ENCODE data around the gene SAP25.

Gene SAP25

DNA sequence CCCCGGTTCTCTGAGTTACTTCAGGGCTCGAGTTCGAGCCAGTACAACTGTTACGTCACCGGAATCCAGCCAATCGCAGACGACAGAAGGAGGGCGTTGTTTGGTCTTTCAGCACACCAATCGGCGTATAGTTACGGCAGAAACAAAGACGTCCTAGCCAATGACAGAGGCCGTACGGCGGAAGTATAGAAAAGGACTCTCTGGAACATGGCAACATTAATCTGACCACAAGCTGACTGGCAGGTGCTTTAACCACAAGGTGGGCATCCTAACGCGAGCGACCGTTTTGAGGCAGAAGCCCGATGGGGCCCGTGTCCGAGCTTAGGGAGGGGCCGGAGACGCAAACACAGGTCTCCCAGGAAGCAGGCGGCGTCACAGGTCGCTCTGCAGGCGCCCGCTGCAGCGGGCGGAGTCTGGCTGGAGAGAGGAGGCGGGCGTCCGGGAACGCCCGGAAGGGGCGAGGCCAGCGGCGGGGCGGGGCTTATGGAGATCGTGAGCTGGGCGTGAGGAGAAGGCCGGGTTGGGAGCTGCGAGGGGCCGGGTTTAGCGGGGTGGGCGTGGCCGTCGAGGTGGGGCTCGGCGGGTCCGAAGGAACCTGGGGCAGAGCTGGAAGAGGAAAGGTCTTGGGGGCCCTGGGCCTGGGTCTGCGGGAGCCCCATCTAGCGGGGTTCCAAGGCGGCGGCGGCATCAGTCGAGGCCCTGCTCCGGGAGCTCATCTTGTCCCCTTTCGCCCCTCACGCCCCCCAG, 38.5 kb upstream of the SAP25 start, which contains the start of gene MOSPD3:
Gene MOSPD3 (plus strand): TSS at position 558 of the 747 bp plus-strand sequence. CDS start 252 bp downstream, outside the sequence.
- TF ChIP-seq SUZ12 (IDR thresholded peaks at IDR 0.05; ENCODE audit: extremely low read depth, insufficient read depth, insufficient read length): no peak
- TF ChIP-seq YY1 (IDR thresholded peaks at IDR 0.05; ENCODE audit: insufficient read depth, insufficient read length): no peak
- TF ChIP-seq ZNF274 (IDR thresholded peaks at IDR 0.05; ENCODE audit: low read depth, low read length): no peak
- H3K9me3 ChIP-seq (ENCODE audit: insufficient read depth, low read length): no peaks in the 10 kb centered on the region
- H3K9ac ChIP-seq (ENCODE audit: insufficient read length, low read depth): peak within 1 kb of the TSS; percentile 71
- DNase-seq (ENCODE audit: low read depth, low spot score): peak; percentile 99
- H3K27me3 ChIP-seq (ENCODE audit: insufficient read depth, insufficient read length): no peaks in the 10 kb centered on the region
- H3K36me3 ChIP-seq (ENCODE audit: insufficient read depth, insufficient read length, low read length): peaks cover 9% of the 10 kb centered on the region
- H3K4me1 ChIP-seq (ENCODE audit: insufficient read depth, insufficient read length): no peaks in the 10 kb centered on the region
- H3K4me3 ChIP-seq (ENCODE audit: insufficient read length, low read depth): peak within 1 kb of the TSS; percentile 71

DNA sequence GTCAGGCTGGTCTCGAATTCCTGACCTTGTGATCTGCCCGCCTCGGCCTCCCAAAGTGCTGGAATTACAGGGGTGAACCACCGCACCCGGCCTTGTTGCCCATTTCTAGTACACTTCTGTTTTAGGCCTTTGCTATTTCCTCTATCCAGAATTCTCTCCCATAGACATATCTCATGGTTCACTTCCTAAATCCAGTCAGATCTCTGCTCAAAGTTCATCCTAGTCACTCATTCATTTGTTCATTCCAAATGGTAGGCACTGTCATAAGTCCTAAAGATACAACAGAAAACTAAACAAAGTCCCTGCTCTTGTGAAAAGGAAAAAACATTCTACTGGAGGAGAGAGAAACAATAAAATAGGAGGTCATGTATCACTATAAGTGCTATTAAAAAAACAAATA, 36.3 kb upstream of the SAP25 start:
- DNase-seq (ENCODE audit: low read depth, low spot score): no peak
- Histone ChIP-seq H3K4me3 (ENCODE audit: insufficient read length, low read depth) (no peak overlapping the region), H3K9me3 (ENCODE audit: insufficient read depth, low read length) (no peaks in the 10 kb centered on the region), H3K36me3 (ENCODE audit: insufficient read depth, insufficient read length, low read length) (peaks cover 17% of the 10 kb centered on the region), H3K9ac (ENCODE audit: insufficient read length, low read depth) (no peak overlapping the region), H3K27me3 (ENCODE audit: insufficient read depth, insufficient read length) (peaks cover 6% of the 10 kb centered on the region), H3K4me1 (ENCODE audit: insufficient read depth, insufficient read length) (peaks cover 2% of the 10 kb centered on the region)
- TF ChIP-seq YY1 (IDR thresholded peaks at IDR 0.05; ENCODE audit: insufficient read depth, insufficient read length): no peak
- no peak for TF ChIP-seq ZNF274 (IDR thresholded peaks at IDR 0.05; ENCODE audit: low read depth, low read length)
- no peak for TF ChIP-seq SUZ12 (IDR thresholded peaks at IDR 0.05; ENCODE audit: extremely low read depth, insufficient read depth, insufficient read length)

DNA sequence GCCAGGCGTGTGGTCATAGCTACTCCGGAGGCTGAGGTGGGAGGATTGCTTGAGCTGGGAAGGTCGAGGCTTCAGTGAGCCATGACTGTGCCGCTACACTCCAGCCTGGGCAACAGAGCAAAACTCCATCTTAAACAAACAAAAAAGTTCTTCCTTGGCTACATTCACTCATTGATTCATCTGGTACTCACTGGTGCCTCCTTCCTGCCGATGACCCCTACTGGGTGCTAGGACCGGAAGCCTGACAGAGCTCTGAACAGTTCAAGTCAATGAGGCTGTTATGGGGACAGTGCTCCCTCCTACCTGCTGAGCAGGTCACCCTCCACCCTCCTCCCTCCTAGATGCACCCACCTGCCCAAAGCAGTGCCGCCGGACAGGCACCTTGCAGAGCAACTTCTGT, 33.4 kb upstream of the SAP25 start:
- no peak for TF ChIP-seq SUZ12 (IDR thresholded peaks at IDR 0.05; ENCODE audit: extremely low read depth, insufficient read depth, insufficient read length)
- TF ChIP-seq ZNF274 (IDR thresholded peaks at IDR 0.05; ENCODE audit: low read depth, low read length): no peak
- no peak for TF ChIP-seq YY1 (IDR thresholded peaks at IDR 0.05; ENCODE audit: insufficient read depth, insufficient read length)
- no peak for DNase-seq (ENCODE audit: low read depth, low spot score)

DNA sequence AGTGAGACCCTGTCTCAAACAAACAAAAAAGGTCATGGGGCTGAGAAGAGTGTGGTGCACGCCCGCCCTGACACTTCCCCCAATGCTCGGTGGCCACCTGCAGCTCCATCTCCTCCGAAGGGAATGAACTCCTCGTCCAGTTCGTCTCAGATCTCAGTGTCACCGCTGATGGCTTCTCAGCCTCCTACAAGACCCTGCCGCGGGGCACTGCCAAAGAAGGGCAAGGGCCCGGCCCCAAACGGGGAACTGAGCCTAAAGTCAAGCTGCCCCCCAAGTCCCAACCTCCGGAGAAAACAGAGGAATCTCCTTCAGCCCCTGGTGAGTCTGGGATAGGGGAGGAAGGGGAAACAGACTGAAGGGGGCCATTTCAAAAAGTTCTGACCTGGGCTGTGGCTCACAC, 32.6 kb upstream of the SAP25 start:
- H3K36me3 ChIP-seq (ENCODE audit: insufficient read depth, insufficient read length, low read length): peaks cover 17% of the 10 kb centered on the region
- H3K9ac ChIP-seq (ENCODE audit: insufficient read length, low read depth): no peak overlapping the region
- H3K9me3 ChIP-seq (ENCODE audit: insufficient read depth, low read length): no peaks in the 10 kb centered on the region
- peaks cover 6% of the 10 kb centered on the region for H3K27me3 ChIP-seq (ENCODE audit: insufficient read depth, insufficient read length)
- H3K4me3 ChIP-seq (ENCODE audit: insufficient read length, low read depth): no peak overlapping the region
- TF ChIP-seq ZNF274 (IDR thresholded peaks at IDR 0.05; ENCODE audit: low read depth, low read length): no peak
- TF ChIP-seq YY1 (IDR thresholded peaks at IDR 0.05; ENCODE audit: insufficient read depth, insufficient read length): no peak
- no peak for TF ChIP-seq SUZ12 (IDR thresholded peaks at IDR 0.05; ENCODE audit: extremely low read depth, insufficient read depth, insufficient read length)
- peaks cover 2% of the 10 kb centered on the region for H3K4me1 ChIP-seq (ENCODE audit: insufficient read depth, insufficient read length)
- no peak for DNase-seq (ENCODE audit: low read depth, low spot score)

More for the DNA sequence above, 33.4 kb upstream of the SAP25 start:
- H3K9me3 ChIP-seq (ENCODE audit: insufficient read depth, low read length): no peaks in the 10 kb centered on the region
- no peak overlapping the region for H3K9ac ChIP-seq (ENCODE audit: insufficient read length, low read depth)
- peaks cover 2% of the 10 kb centered on the region for H3K4me1 ChIP-seq (ENCODE audit: insufficient read depth, insufficient read length)
- no peak overlapping the region for H3K4me3 ChIP-seq (ENCODE audit: insufficient read length, low read depth)
- H3K27me3 ChIP-seq (ENCODE audit: insufficient read depth, insufficient read length): peaks cover 6% of the 10 kb centered on the region
- H3K36me3 ChIP-seq (ENCODE audit: insufficient read depth, insufficient read length, low read length): peaks cover 17% of the 10 kb centered on the region

DNA sequence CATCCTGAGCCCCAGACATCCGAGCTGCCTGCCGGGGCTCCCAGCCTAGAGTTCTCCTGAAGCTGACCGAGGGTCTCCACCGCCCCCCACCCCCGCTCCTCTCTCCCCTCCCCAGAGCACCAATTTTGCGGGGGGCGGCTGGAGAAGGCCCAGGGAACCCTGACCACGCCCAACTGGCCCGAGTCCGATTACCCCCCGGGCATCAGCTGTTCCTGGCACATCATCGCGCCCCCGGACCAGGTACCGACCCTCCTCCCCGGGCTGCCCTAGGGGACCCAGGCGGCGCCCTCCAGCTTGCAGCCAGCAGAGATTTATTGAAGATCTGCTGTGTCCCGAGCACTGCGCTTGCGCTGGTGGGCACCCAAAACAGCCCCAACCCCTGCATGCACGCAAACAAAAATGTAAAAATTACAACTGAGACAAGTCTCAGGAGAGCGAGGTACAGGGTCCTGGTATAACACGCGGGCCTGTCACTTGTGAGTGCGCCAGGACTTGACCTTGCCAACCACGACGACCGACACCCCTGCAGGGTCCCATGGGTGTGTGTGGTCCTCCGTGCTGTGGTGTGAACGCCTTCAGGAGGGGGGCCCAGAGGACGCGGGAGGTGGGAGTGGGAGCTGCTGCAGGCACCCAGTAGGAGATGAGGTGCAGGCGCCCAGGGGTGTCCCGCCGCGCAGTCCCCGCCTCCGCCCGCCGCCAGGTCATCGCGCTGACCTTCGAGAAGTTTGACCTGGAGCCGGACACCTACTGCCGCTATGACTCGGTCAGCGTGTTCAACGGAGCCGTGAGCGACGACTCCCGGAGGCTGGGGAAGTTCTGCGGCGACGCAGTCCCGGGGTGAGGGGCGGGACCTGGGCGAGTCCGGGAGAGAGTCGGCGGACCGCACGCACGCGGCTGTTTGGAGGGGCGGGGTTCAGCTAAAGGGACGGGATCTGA, 31.5 kb upstream of the SAP25 start:
- DNase-seq (ENCODE audit: low read depth, low spot score): no peak
- TF ChIP-seq SUZ12 (IDR thresholded peaks at IDR 0.05; ENCODE audit: extremely low read depth, insufficient read depth, insufficient read length) (no peak), ZNF274 (IDR thresholded peaks at IDR 0.05; ENCODE audit: low read depth, low read length) (no peak), YY1 (IDR thresholded peaks at IDR 0.05; ENCODE audit: insufficient read depth, insufficient read length) (no peak)
- H3K4me1 ChIP-seq (ENCODE audit: insufficient read depth, insufficient read length): peaks cover 5% of the 10 kb centered on the region
- H3K27me3 ChIP-seq (ENCODE audit: insufficient read depth, insufficient read length): peaks cover 6% of the 10 kb centered on the region
- H3K4me3 ChIP-seq (ENCODE audit: insufficient read length, low read depth): peak overlapping the region; percentile 53
- H3K9ac ChIP-seq (ENCODE audit: insufficient read length, low read depth): peak overlapping the region; percentile 72
- H3K36me3 ChIP-seq (ENCODE audit: insufficient read depth, insufficient read length, low read length): peaks cover 17% of the 10 kb centered on the region
- H3K9me3 ChIP-seq (ENCODE audit: insufficient read depth, low read length): no peaks in the 10 kb centered on the region

DNA sequence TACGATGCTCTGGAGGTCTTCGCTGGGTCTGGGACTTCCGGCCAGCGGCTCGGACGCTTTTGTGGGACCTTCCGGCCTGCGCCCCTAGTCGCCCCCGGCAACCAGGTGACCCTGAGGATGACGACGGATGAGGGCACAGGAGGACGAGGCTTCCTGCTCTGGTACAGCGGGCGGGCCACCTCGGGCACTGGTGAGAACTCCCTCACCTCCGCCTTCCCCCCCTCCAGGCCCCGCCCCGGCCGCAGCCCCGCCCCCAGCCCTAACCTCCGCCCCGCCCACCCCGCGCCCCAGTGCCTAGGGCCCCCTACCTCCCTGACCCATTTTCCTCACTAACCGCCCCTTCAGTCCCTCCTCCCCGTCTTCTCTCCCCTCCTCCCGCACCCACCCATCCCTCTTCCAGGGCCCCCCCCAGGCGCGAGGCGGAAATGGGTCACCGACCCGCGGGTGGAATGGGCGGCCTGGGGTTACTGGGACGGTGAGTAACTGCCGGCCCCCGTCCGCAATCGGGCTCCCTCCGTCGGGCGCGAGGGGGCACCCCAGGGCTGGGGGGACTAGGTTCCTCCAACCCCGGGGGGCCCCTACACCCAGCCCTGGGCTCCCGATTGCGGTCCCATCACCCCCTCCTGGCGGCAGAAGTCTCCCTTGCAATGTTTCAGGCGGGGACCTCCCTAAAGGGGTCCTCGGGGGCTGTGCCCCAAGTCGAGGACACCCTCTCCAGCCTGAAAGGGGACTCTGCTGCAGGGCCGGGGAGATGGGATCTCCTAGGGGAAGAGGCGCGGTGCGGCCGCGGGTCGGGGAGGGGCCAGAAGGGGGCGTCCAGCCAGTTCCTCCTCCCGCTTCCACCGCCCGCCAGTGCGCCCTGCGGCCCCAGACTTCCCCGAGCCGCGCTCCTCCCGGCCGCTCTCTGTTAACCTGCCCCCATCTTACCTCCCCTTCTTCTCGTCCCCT, 30.6 kb upstream of the SAP25 start:
- H3K36me3 ChIP-seq (ENCODE audit: insufficient read depth, insufficient read length, low read length): peaks cover 17% of the 10 kb centered on the region
- peaks cover 6% of the 10 kb centered on the region for H3K27me3 ChIP-seq (ENCODE audit: insufficient read depth, insufficient read length)
- H3K9ac ChIP-seq (ENCODE audit: insufficient read length, low read depth): peak overlapping the region; percentile 81
- DNase-seq (ENCODE audit: low read depth, low spot score): no peak
- TF ChIP-seq ZNF274 (IDR thresholded peaks at IDR 0.05; ENCODE audit: low read depth, low read length): no peak
- no peak for TF ChIP-seq SUZ12 (IDR thresholded peaks at IDR 0.05; ENCODE audit: extremely low read depth, insufficient read depth, insufficient read length)
- no peak for TF ChIP-seq YY1 (IDR thresholded peaks at IDR 0.05; ENCODE audit: insufficient read depth, insufficient read length)
- peak overlapping the region; percentile 55 for H3K4me3 ChIP-seq (ENCODE audit: insufficient read length, low read depth)
- peaks cover 11% of the 10 kb centered on the region for H3K4me1 ChIP-seq (ENCODE audit: insufficient read depth, insufficient read length)
- H3K9me3 ChIP-seq (ENCODE audit: insufficient read depth, low read length): no peaks in the 10 kb centered on the region
